ENCODE results near the gene MTREX. TPM values are rescaled to one million over a fixed set of nuclear protein-coding genes. Genes with fewer than 3 reads are reported as not detected.
A peak's percentile ranks its signal among the peaks of the same experiment; 100 is the strongest.

MTREX gene
- total and polyA plus RNA-seq, 2 donors (not counting 1 experiment from before 2014, with no cell fraction given): 7.9 to 94.0 TPM

GRCh38 chr5:55338810-55339243 lies 31.0 kb downstream of the MTREX start:
- peak overlapping the region; percentile 28 for H3K27ac Mint-ChIP-seq
- Histone ChIP-seq H3K4me3 (ENCODE audit: control extremely low read depth in 1 of 5, extremely low read depth in 1 of 5, insufficient read depth in 1 of 5, low read depth in 2 of 5, low read length in 4 of 5) (no peak overlapping the region), H4K20me1 (ENCODE audit: control insufficient read depth, insufficient read depth, low read length, poor library complexity, severe bottlenecking) (no peaks in the 10 kb centered on the region), H3K36me3 (replicated peaks in 1 of 2; ENCODE audit: control extremely low read depth in 1 of 2, control insufficient read depth in 1 of 2, extremely low read depth in 1 of 2, insufficient read depth in 2 of 2, low read length in 1 of 2) (peaks cover 14 to 30% of the 10 kb centered on the region in 2 experiments), H3K4me2 (replicated peaks; ENCODE audit: low read depth, low read length, poor library complexity, severe bottlenecking) (peak overlapping the region; percentile 26), H3K4me1 (ENCODE audit: control insufficient read depth in 2 of 2, insufficient read depth in 2 of 2, low read length in 2 of 2) (peaks cover 5 to 9% of the 10 kb centered on the region in 2 donors), H3K9me3 (ENCODE audit: control extremely low read depth in 1 of 3, control insufficient read depth in 2 of 3, insufficient read depth in 1 of 3, low read length in 2 of 3) (no peaks in the 10 kb centered on the region), H3K27me3 (replicated peaks in 1 of 4; ENCODE audit: control extremely low read depth in 1 of 4, control insufficient read depth in 3 of 4, insufficient read depth in 4 of 4, low read length in 3 of 4) (no peaks in the 10 kb centered on the region), H3K27ac (ENCODE audit: low read length in 2 of 2) (peak overlapping the region in 1 of 2 donors; percentile 60), H2AFZ (ENCODE audit: insufficient read depth, low read depth, low read length, poor library complexity, severe bottlenecking) (no peak overlapping the region), H3K9ac (ENCODE audit: low read length) (no peak overlapping the region), H3K79me2 (ENCODE audit: control insufficient read depth, insufficient read depth, low read length) (peaks cover 13% of the 10 kb centered on the region)
- ChIA-PET CTCF (no interaction called here), POLR2A (interaction anchor here (0.7 kb wide), 1 partner anchor 29 kb away, joined by 9 read pairs; no protein-coding TSS in a partner anchor)
- no peaks in the 10 kb centered on the region for H3K9me3 Mint-ChIP-seq (ENCODE audit: insufficient read depth)
- no CpG with 5 or more reads among the region's 5 CpGs for WGBS (ENCODE audit: insufficient coverage)
- TF ChIP-seq CTCF (IDR thresholded peaks at IDR 0.05) (no peak), EZH2 (IDR thresholded peaks at IDR 0.05; ENCODE audit: borderline replicate concordance, insufficient read depth, low read depth, low read length, poor library complexity, severe bottlenecking) (no peak)
- no peaks in the 10 kb centered on the region for H3K27me3 Mint-ChIP-seq
- peak; percentile 40 for DNase-seq
- H3K4me3 Mint-ChIP-seq: peak overlapping the region; percentile 23
- peaks cover 17% of the 10 kb centered on the region for H3K4me1 Mint-ChIP-seq
- peak; percentile 49 for ATAC-seq (ENCODE audit: low read depth)
- intact Hi-C loops (cut with micrococcal nuclease): no loop called here

DNA sequence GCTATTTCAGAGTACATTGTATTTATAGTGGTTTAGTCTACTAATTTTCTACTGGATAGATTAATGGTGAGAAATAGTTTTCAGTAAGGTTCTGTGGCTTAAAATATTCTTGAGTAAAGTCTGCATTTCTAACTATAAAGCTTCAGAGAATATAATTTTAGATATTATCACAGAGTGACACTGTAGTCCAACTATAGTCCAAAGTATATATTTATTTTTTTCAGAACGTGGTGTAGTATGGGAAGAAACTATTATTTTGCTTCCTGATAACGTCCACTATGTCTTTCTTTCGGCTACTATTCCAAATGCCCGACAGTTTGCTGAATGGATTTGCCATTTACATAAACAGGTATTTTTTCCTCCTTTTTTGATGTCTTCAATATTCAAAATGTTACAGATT lies 35.3 kb downstream of the MTREX start:
- no peaks in the 10 kb centered on the region for H3K27me3 ChIP-seq (replicated peaks in 1 of 4; ENCODE audit: control extremely low read depth in 1 of 4, control insufficient read depth in 3 of 4, insufficient read depth in 4 of 4, low read length in 3 of 4)
- ATAC-seq (ENCODE audit: low read depth) (no peak), DNase-seq (no peak)
- intact Hi-C loops (cut with micrococcal nuclease): loop anchor here (5.0 kb wide), 1 partner anchor 36 kb away; the partner anchor contains the start of genes DHX29 and MTREX
- no peak overlapping the region for H3K9ac ChIP-seq (ENCODE audit: low read length)
- Mint-ChIP-seq H3K4me1 (peaks cover 12% of the 10 kb centered on the region), H3K27me3 (no peaks in the 10 kb centered on the region), H3K4me3 (no peak overlapping the region), H3K9me3 (ENCODE audit: insufficient read depth) (no peaks in the 10 kb centered on the region), H3K27ac (no peak overlapping the region)
- H4K20me1 ChIP-seq (ENCODE audit: control insufficient read depth, insufficient read depth, low read length, poor library complexity, severe bottlenecking): no peaks in the 10 kb centered on the region
- H2AFZ ChIP-seq (ENCODE audit: insufficient read depth, low read depth, low read length, poor library complexity, severe bottlenecking): no peak overlapping the region
- H3K79me2 ChIP-seq (ENCODE audit: control insufficient read depth, insufficient read depth, low read length): peaks cover 8% of the 10 kb centered on the region
- CTCF ChIA-PET: interaction anchor here (2.8 kb wide), 1 partner anchor 348 kb away, joined by 21 read pairs; no protein-coding TSS in a partner anchor
- POLR2A ChIA-PET: no interaction called here
- H3K27ac ChIP-seq (ENCODE audit: low read length in 2 of 2): no peak overlapping the region
- no peak overlapping the region for H3K4me3 ChIP-seq (ENCODE audit: control extremely low read depth in 1 of 5, extremely low read depth in 1 of 5, insufficient read depth in 1 of 5, low read depth in 2 of 5, low read length in 4 of 5)
- peaks cover 12 to 47% of the 10 kb centered on the region in 2 experiments for H3K36me3 ChIP-seq (replicated peaks in 1 of 2; ENCODE audit: control extremely low read depth in 1 of 2, control insufficient read depth in 1 of 2, extremely low read depth in 1 of 2, insufficient read depth in 2 of 2, low read length in 1 of 2)
- no CpG with 5 or more reads among the region's 4 CpGs for WGBS (ENCODE audit: insufficient coverage)
- TF ChIP-seq CTCF (IDR thresholded peaks at IDR 0.05): no peak
- no peak for TF ChIP-seq EZH2 (IDR thresholded peaks at IDR 0.05; ENCODE audit: borderline replicate concordance, insufficient read depth, low read depth, low read length, poor library complexity, severe bottlenecking)
- peaks cover 5 to 9% of the 10 kb centered on the region in 2 donors for H3K4me1 ChIP-seq (ENCODE audit: control insufficient read depth in 2 of 2, insufficient read depth in 2 of 2, low read length in 2 of 2)
- no peaks in the 10 kb centered on the region for H3K9me3 ChIP-seq (ENCODE audit: control extremely low read depth in 1 of 3, control insufficient read depth in 2 of 3, insufficient read depth in 1 of 3, low read length in 2 of 3)
- no peak overlapping the region for H3K4me2 ChIP-seq (replicated peaks; ENCODE audit: low read depth, low read length, poor library complexity, severe bottlenecking)

All from B cell (primary cell).